BLaER1 (cell line): ENCODE results near the gene RASAL2.
"Not testable (repeated sequence)": the region's sequence is repeated elsewhere in the genome, so short reads cannot be mapped to it uniquely, and the experiment has no call there.

Source experiments
- H3K27ac ChIP-seq: shearing (Covaris generic); formaldehyde crosslinking; 2 replicates; pipeline ENCODE4 v1.8.1; 2022
- H3K27me3 ChIP-seq: shearing (Covaris generic); formaldehyde crosslinking; 2 replicates; pipeline ENCODE4 v1.8.1; 2022
- H3K36me3 ChIP-seq: shearing (Covaris generic); formaldehyde crosslinking; 2 replicates; pipeline ENCODE4 v1.8.1; 2022
- H3K4me1 ChIP-seq: shearing (Covaris generic); formaldehyde crosslinking; 2 replicates; pipeline ENCODE4 v1.8.1; 2022
- H3K4me2 ChIP-seq: shearing (Covaris generic); formaldehyde crosslinking; 2 replicates; pipeline ENCODE4 v1.8.1; 2022
- H3K4me3 ChIP-seq: shearing (Covaris generic); formaldehyde crosslinking; 2 replicates; pipeline ENCODE4 v1.8.1; 2022
- H3K9ac ChIP-seq: shearing (Covaris generic); formaldehyde crosslinking; 2 replicates; pipeline ENCODE4 v1.8.1; 2022
- H3K9me3 ChIP-seq: shearing (Covaris generic); formaldehyde crosslinking; 2 replicates; pipeline ENCODE4 v1.8.1; 2022
- H4K20me1 ChIP-seq: shearing (Covaris generic); formaldehyde crosslinking; 2 replicates; pipeline ENCODE4 v1.8.1; 2022
- Cebpa-rat ChIP-seq: shearing (Covaris generic); IDR thresholded peaks from 2 replicates; pipeline ENCODE4 v1.8.1; 2022

Gene RASAL2

GRCh38 chr1:178283409-178283808 lies 189.5 kb downstream of the RASAL2 start:
- no peaks in the 10 kb centered on the region for H3K27me3 ChIP-seq
- no peaks in the 10 kb centered on the region for H4K20me1 ChIP-seq
- H3K9me3 ChIP-seq, result no peaks in the 10 kb centered on the region
- H3K36me3 ChIP-seq, result no peaks in the 10 kb centered on the region
- no peak overlapping the region for H3K4me3 ChIP-seq
- peaks cover 7% of the 10 kb centered on the region; the same call in 1 of the 2 replicates for H3K4me1 ChIP-seq
- H3K4me2 ChIP-seq, result no peak overlapping the region
- no peak overlapping the region for H3K27ac ChIP-seq
- TF ChIP-seq Cebpa-rat, result no peak
- H3K9ac ChIP-seq, result no peak overlapping the region

GRCh38 chr1:178284058-178284457 lies 190.2 kb downstream of the RASAL2 start:
- H3K4me3 ChIP-seq, result no peak overlapping the region
- H4K20me1 ChIP-seq, result no peaks in the 10 kb centered on the region
- no peaks in the 10 kb centered on the region for H3K27me3 ChIP-seq
- H3K4me1 ChIP-seq, result peaks cover 7% of the 10 kb centered on the region; the same call in 1 of the 2 replicates
- no peaks in the 10 kb centered on the region for H3K9me3 ChIP-seq
- H3K9ac ChIP-seq, result no peak overlapping the region
- no peak overlapping the region for H3K4me2 ChIP-seq
- no peaks in the 10 kb centered on the region for H3K36me3 ChIP-seq
- H3K27ac ChIP-seq, result no peak overlapping the region
- no peak for TF ChIP-seq Cebpa-rat

GRCh38 chr1:178291166-178291565 lies 197.3 kb downstream of the RASAL2 start:
- Histone ChIP-seq H3K9ac (no peak overlapping the region), H3K9me3 (no peaks in the 10 kb centered on the region), H3K36me3 (no peaks in the 10 kb centered on the region), H3K27me3 (no peaks in the 10 kb centered on the region), H3K4me1 (no peaks in the 10 kb centered on the region), H4K20me1 (no peaks in the 10 kb centered on the region), H3K4me3 (no peak overlapping the region), H3K27ac (no peak overlapping the region), H3K4me2 (no peak overlapping the region)
- no peak for TF ChIP-seq Cebpa-rat

- TF ChIP-seq Cebpa-rat, result no peak
- Histone ChIP-seq H3K27me3 (no peaks in the 10 kb centered on the region), H3K36me3 (no peaks in the 10 kb centered on the region), H3K27ac (no peak overlapping the region), H3K9ac (no peak overlapping the region), H3K4me2 (no peak overlapping the region), H3K4me3 (no peak overlapping the region), H4K20me1 (no peaks in the 10 kb centered on the region), H3K4me1 (no peaks in the 10 kb centered on the region), H3K9me3 (no peaks in the 10 kb centered on the region)
These were observed 200.8 kb downstream of the RASAL2 start for GRCh38 chr1:178294654-178295053.

DNA sequence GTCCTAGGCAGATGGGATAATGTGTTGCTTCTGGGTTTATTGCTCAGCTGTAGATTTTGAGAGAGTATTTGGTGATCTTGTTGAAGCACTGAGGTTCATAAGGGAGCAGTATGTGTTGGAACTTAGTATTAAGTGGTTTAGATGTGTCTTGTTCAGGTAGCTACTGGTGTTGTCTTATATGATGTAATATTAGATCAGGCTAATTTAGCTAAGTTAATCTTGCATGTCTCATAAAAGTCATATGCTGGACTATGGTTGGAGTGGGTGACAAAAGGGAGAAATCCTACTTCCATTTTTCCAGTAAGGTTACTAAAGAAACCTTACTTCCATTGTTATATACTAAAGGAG lies 206.4 kb downstream of the RASAL2 start:
- Histone ChIP-seq H3K4me2 (no peak overlapping the region), H4K20me1 (no peaks in the 10 kb centered on the region), H3K4me1 (no peaks in the 10 kb centered on the region), H3K27ac (no peak overlapping the region), H3K27me3 (no peaks in the 10 kb centered on the region), H3K4me3 (no peak overlapping the region), H3K9me3 (no peaks in the 10 kb centered on the region), H3K9ac (no peak overlapping the region), H3K36me3 (no peaks in the 10 kb centered on the region)
- no peak for TF ChIP-seq Cebpa-rat

- no peak overlapping the region for H3K9ac ChIP-seq
- no peak overlapping the region for H3K27ac ChIP-seq
- no peaks in the 10 kb centered on the region for H3K9me3 ChIP-seq
- no peaks in the 10 kb centered on the region for H3K4me1 ChIP-seq
- no peaks in the 10 kb centered on the region for H4K20me1 ChIP-seq
- no peaks in the 10 kb centered on the region for H3K36me3 ChIP-seq
- H3K4me3 ChIP-seq, result no peak overlapping the region
- no peak overlapping the region for H3K4me2 ChIP-seq
- no peak for TF ChIP-seq Cebpa-rat
- H3K27me3 ChIP-seq, result no peaks in the 10 kb centered on the region
These were observed 207.2 kb downstream of the RASAL2 start for GRCh38 chr1:178301141-178301540.

DNA sequence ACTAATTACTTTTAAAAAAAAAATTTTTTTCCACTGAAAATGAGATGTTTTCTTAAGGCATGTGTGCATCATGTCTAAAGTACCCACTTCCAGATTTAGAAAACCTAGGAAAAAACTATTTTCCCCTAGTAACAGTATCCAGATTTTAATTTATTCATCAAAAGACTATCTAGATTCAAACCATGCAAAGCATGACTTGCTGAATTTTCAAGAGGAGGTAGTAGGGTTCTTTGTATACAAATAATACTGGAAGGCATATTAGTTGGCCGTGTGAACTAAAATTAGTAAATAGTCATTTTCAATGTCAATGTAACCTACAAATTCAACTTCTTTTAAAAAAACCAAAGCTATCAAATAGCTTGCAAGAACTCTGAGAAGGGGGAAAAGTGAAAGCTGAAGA lies 213.4 kb downstream of the RASAL2 start:
- no peak overlapping the region for H3K27ac ChIP-seq
- no peak overlapping the region for H3K4me2 ChIP-seq
- no peaks in the 10 kb centered on the region for H3K9me3 ChIP-seq
- no peak overlapping the region for H3K4me3 ChIP-seq
- no peaks in the 10 kb centered on the region for H4K20me1 ChIP-seq
- no peak for TF ChIP-seq Cebpa-rat
- peaks cover 7% of the 10 kb centered on the region; the same call in 1 of the 2 replicates for H3K4me1 ChIP-seq
- H3K27me3 ChIP-seq, result no peaks in the 10 kb centered on the region
- no peaks in the 10 kb centered on the region for H3K36me3 ChIP-seq
- no peak overlapping the region for H3K9ac ChIP-seq

GRCh38 chr1:178308438-178308837 lies 214.5 kb downstream of the RASAL2 start:
- no peak overlapping the region for H3K4me2 ChIP-seq
- H3K4me3 ChIP-seq, result no peak overlapping the region
- H3K4me1 ChIP-seq, result peaks cover 7% of the 10 kb centered on the region; the same call in 1 of the 2 replicates

DNA sequence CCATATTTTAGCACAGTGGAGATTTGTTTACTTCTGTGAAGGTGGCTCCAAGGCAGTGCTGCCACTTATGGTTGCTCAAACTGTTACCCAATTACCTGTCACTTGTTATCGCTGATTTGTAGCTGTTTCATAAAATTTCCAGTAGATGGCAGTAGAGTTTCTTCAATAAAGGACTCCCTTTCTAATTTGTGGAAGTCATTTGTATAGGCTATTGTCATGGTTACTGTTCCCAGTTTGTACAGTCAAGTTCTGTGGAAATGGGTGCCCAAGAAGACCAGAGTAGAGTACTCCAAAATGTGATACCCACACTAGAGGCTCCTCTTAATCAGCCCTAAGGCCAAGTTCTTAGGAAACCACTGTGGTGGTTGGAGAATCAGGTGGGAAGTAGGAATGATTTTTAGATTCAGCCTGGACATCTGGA lies 216.8 kb downstream of the RASAL2 start:
- H3K9ac ChIP-seq, result no peak overlapping the region
- H3K27me3 ChIP-seq, result no peaks in the 10 kb centered on the region
- H3K27ac ChIP-seq, result no peak overlapping the region
- H3K4me2 ChIP-seq, result no peak overlapping the region
- H3K4me3 ChIP-seq, result no peak overlapping the region
- TF ChIP-seq Cebpa-rat, result no peak
- no peaks in the 10 kb centered on the region for H4K20me1 ChIP-seq
- H3K9me3 ChIP-seq, result no peaks in the 10 kb centered on the region
- no peaks in the 10 kb centered on the region for H3K36me3 ChIP-seq
- peaks cover 7% of the 10 kb centered on the region; the same call in 1 of the 2 replicates for H3K4me1 ChIP-seq

More at GRCh38 chr1:178308438-178308837, 214.5 kb downstream of the RASAL2 start:
- H3K27ac ChIP-seq, result no peak overlapping the region
- no peaks in the 10 kb centered on the region for H3K9me3 ChIP-seq
- TF ChIP-seq Cebpa-rat, result no peak
- H3K9ac ChIP-seq, result no peak overlapping the region
- no peaks in the 10 kb centered on the region for H4K20me1 ChIP-seq
- no peaks in the 10 kb centered on the region for H3K27me3 ChIP-seq
- H3K36me3 ChIP-seq, result no peaks in the 10 kb centered on the region

DNA sequence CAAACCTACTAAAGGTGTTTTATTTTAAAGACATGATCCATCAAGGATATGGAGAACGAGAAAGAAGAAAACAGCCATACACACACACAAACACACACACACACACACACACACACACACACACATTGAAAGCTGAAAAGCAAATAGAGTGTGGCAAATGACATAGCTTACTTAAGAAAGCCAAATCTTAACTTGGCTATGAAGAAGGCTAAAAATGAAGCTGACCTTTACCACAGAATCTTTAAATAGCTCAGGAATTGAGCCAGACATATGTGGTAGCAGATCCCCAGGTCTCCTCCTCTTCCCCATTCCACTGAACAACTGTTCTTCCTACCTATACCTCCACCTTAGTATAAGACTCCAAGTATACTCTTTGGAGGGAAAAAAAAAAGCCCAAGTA lies 217.3 kb downstream of the RASAL2 start:
- Histone ChIP-seq H3K4me2 (no peak overlapping the region), H3K4me1 (peaks cover 7% of the 10 kb centered on the region; the same call in 1 of the 2 replicates), H3K9me3 (no peaks in the 10 kb centered on the region), H4K20me1 (no peaks in the 10 kb centered on the region), H3K27me3 (no peaks in the 10 kb centered on the region), H3K27ac (no peak overlapping the region), H3K36me3 (no peaks in the 10 kb centered on the region), H3K9ac (no peak overlapping the region), H3K4me3 (no peak overlapping the region)
- TF ChIP-seq Cebpa-rat, result no peak

- H3K4me2 ChIP-seq, H3K4me3 ChIP-seq, H3K4me1 ChIP-seq, H3K9me3 ChIP-seq, H3K36me3 ChIP-seq, H4K20me1 ChIP-seq, H3K27me3 ChIP-seq, H3K27ac ChIP-seq, H3K9ac ChIP-seq: not testable (repeated sequence)
These were observed 226.5 kb downstream of the RASAL2 start for GRCh38 chr1:178320280-178320982.
